GM21390 (cell line): Measurements from ENCODE around the gene GOLGA6L6.
"Not testable (repeated sequence)": the region's sequence is repeated elsewhere in the genome, so short reads cannot be mapped to it uniquely, and the experiment has no call there.

Experiments
- ATAC-seq: cut with Tn5 transposase; IDR thresholded peaks from one replicate; pipeline ENCODE4 v1.9.1; 2021; ENCODE audit not compliant: unreplicated experiment

GOLGA6L6 gene

DNA sequence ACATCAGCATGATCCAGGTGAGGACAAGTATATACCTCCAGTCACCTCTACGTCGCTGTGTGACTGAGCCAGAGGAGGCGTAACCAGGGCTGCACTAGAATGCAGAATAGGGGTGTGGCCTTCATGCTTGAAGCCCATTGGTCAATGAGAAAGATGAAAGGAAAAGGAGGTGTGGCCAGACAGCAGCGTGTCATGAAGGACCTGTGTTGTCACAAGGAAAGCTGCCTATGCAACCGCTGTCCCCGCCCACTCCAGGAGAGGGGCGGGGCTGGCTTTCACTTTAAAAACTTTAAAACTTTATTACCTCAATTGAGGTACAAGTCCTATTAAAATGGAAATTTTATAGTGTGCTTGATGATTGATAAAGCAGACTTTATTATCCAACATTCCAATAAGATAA is at the start of gene GOLGA6L6:
GOLGA6L6 (minus strand) TSS at position 101 of the 400 bp plus-strand sequence; CDS start at position 10, 91 bp downstream.
- not testable (repeated sequence) for ATAC-seq

DNA sequence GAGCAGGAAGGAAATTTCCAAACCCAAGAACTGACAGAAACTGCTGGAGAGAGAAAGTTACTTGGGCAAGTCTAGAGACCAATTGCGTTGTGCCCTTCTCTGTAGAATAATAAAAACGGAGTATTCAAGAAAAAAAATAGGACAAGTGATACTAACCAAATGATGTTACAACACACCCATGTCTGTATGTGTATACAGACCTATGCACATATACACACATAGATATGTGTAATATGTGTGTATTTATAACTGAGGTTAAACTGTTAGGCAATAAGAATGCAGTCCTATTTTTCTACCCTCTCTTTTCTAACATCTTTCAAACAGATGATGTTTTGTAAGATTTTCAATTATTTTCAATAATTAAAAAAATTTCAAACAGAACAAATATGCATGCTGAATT is 48.5 kb upstream of the GOLGA6L6 start:
- ATAC-seq, result not testable (repeated sequence)

DNA sequence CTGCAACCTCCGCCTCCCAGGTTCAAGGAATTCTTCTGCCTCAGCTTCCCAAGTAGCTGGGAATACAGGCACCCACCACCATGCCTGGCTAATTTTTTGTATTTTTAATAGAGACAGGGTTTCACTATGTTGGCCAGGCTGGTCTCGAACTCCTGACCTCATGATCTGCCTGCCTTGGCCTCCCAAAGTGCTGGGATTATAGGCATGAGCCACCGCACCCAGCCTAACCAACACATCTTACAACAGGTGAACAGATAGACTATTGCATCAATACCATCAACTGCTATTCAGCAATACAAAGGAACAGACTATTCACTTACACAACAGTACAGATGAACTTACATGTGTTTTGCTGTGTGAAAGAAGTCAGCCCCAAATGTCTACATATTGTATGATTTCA is 45.2 kb upstream of the GOLGA6L6 start:
- ATAC-seq, result not testable (repeated sequence)

DNA sequence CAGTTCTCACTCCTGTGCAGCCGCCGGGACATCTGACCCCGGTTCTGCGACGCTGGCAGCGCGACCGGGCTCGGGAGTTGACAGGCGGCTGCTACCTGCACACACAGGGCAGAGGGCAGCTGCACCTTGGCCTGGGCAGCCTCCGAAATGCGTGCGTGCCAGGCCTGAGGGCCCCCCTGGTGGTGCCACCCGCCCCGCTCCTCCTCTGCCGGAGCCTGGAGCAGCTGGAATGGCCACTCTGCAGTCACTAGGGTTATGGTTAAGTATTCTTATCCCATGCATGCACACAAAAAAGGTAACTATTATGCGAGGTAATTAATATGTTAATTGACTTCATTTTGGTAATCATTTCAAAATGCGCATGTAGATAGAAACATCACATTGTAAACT is 41.1 kb upstream of the GOLGA6L6 start:
- ATAC-seq, result not testable (repeated sequence)

DNA sequence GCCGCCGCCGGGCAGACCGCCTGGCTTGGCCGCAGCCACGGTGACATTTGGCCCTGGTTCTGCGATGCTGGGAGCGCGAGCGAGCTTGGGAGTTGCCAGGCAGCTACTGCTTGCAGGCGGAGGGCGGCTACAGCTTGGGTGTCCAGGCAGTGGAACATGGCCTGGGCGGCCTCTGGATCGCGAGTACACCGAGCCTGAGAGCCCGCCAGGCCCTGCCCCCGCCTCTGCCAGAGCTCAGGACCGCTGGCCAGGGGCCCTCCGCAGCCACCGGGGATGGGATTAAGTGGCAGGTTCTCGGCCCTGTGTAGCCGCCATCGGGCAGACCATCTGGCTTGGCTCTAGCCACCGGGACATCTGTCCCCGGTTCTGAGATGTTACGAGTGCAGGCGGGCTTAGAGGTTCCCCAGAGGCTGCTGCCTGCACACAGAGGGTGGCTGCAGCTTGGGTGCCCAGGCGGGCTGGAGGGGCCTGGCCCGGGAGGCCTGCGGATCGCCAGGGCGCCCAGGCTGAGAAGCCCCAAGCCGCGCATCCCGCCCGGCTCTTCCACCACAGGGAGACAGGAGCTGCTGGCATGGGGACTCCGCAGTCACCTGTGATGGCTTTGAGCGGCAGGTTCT is 40.6 kb upstream of the GOLGA6L6 start:
- ATAC-seq, result not testable (repeated sequence)

DNA sequence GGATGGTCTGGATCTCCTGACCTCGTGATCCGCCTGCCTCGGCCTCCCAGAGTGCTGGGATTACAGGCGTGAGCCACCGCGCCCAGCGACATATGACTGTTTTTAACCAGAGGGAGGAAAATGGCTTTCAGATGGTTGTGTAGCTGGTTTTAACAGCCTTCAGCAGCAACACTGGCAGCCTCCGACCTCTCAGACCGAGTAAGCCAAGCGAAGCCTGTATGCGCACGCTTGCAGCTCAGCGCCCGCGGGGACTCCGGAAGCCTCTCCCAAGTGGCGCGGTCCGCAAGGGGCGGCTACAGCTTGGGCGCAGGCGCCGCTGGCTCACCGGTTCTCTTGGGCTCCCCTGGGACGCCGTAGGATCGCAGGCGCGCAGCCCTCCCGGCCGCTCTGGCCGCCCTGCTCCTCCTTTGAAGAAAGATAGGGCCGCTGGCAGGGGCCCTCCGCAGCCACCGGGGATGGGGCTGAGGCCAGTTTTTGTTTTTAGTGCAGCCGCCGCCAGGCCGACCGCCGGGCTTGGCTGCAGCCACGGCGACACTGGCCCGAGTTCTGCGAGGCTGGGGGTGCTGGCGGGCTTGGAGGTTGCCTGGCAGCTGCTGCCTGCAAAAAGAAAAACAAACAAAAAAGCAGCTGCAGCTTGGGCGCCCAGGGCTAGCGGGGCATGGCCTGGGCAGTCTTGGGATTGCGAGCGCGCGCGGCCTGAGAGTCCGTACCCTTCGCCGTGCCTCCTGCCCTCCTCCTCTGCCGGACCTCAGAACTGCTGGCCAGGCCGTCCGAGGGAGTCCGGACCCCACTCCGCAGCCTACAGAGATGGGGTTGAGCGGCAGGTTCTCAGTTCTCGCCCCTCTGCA is 39.9 kb upstream of the GOLGA6L6 start:
- not testable (repeated sequence) for ATAC-seq

- ATAC-seq, result not testable (repeated sequence)
Observed at GRCh38 chr15:20579662-20580061, 38.1 kb upstream of the GOLGA6L6 start.

DNA sequence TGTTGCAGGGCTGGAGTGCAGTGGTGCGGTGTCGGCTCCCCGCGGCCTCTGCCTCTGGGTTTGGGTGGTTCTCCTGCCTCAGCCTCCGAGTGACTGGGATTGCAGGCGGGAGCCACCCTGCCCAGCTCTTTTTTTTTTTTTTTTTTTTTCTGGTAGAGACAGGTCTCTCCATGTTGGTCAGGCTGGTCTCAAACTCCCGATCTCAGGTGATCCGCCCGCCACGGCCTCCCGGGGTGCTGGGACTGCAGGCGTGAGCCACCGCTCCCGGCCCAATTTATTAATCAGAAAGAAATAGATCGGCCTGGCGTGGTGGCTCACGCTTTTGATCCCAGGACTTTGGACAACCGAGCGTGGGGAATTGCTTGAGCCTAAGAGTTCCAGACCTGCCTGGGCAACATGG is 9.7 kb upstream of the GOLGA6L6 start:
- not testable (repeated sequence) for ATAC-seq

- ATAC-seq, result not testable (repeated sequence)
Observed at GRCh38 chr15:20505926-20506658, 35.5 kb downstream of the GOLGA6L6 start.

- not testable (repeated sequence) for ATAC-seq
Observed at GRCh38 chr15:20502839-20503238, 38.8 kb downstream of the GOLGA6L6 start.

DNA sequence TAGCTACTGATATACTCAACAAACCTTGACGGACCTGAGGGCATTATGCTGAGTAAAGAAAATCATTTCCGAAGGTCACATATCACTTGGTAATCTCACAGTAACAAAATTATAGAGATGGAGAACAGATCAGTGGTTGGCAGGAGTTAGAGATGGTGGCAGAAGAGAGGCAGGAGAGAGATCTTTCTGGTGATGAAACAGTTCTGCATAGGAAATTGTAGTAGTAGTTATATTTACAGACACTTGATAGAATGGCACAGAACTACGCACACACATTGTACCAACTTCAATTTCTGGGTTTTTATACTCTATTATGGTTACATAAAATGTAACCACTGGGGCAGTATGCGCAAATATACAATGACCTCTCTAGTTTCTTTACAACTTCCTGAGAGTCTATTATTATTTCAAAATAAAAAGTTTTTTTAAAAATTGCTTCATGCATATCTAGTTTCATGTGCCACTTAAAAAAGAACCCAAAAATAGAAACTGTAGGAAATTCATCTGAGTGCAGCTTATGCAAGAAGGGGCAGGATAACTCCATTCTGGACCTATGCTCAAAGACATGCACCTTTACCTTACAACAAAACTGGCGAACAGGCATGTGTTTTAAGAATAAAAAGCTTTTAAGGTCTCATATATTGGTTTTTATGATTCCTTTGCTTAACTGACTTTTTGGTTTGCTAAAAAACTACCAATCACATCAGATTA is 39.9 kb downstream of the GOLGA6L6 start:
- not testable (repeated sequence) for ATAC-seq

GRCh38 chr15:20497781-20498180 is 43.8 kb downstream of the GOLGA6L6 start:
- ATAC-seq, result not testable (repeated sequence)

- not testable (repeated sequence) for ATAC-seq
Observed at GRCh38 chr15:20493035-20493434, 48.6 kb downstream of the GOLGA6L6 start.

DNA sequence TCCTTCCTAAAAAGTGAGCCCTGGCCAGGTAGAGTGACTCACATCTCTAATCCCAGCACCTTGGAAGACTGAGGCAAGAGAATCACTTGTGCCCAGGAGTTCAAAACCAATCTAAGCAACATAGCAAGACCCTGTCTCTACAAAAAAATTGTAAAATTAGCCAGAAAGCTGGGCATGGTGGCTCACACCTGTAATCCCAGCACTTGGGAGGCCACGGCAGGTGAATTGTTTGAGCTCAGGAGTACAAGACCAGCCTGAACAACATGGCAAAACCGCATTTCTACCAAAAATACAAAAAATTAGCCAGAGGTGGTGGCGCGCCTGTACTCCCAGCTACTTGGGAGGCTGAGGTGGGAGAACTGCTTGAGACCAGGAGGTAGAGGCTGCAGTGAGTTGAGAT is 49.0 kb downstream of the GOLGA6L6 start:
- not testable (repeated sequence) for ATAC-seq

- ATAC-seq, result not testable (repeated sequence)
Observed at GRCh38 chr15:20489320-20489719, 52.3 kb downstream of the GOLGA6L6 start.
